Measurements from ENCODE around the gene SLC35B1.

DNA sequence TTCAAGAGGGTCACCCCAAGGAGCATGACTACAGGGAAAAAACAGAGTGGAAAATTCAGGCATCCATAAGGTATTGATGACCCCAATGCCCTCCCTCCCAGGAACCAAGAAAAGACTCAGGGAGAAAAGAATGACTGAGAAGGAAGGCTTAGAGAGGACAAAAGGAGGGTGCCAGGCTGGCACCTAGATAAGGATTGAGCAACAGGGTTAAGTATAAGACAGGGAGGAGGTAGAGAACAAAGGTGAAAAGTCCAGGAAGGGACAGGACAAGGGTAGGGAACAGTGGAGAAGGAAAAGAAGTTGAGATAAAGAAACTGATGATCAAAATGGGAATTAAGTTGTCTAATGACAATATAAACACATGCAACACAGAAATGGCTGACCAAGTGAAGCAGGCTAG, 2.5 kb downstream of the SLC35B1 start:
- TF ChIP-seq POLR2A (IDR thresholded peaks at IDR 0.05), result no peak
- TF ChIP-seq, protein P1, sequence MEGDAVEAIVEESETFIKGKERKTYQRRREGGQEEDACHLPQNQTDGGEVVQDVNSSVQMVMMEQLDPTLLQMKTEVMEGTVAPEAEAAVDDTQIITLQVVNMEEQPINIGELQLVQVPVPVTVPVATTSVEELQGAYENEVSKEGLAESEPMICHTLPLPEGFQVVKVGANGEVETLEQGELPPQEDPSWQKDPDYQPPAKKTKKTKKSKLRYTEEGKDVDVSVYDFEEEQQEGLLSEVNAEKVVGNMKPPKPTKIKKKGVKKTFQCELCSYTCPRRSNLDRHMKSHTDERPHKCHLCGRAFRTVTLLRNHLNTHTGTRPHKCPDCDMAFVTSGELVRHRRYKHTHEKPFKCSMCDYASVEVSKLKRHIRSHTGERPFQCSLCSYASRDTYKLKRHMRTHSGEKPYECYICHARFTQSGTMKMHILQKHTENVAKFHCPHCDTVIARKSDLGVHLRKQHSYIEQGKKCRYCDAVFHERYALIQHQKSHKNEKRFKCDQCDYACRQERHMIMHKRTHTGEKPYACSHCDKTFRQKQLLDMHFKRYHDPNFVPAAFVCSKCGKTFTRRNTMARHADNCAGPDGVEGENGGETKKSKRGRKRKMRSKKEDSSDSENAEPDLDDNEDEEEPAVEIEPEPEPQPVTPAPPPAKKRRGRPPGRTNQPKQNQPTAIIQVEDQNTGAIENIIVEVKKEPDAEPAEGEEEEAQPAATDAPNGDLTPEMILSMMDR (IDR thresholded peaks at IDR 0.05), result no peak

All from right lobe of liver (tissue), 4 donors.